T-helper 1 cell (primary cell): ENCODE measurements around the gene MEGF8.

Experiments used
- DNase-seq, 5 donors: peaks; one replicate each; pipeline ENCODE4 v3.0.0-alpha.2; 2012 to 2020

The MEGF8 gene

GRCh38 chr19:42392165-42392564 is 66.7 kb downstream of the MEGF8 start:
- DNase-seq, result no peak

DNA sequence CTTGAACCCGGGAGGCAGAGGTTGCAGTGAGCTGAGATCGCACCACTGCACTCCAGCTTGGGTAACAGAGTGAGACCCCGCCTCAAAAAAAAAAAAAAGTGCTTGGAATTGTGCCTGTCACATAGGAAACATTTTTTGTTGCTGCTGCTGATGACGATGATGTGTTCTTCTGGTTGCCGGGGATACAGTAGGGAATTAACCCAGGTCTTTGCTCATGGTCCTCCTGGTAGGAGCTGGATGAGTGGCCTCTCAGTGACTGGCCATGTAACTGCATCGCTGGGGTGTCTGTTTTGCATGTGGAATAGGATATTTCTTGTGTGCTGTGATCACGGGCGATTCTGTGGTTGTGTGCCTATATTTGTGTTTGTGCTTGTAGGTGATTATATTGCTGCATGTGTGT is 69.3 kb downstream of the MEGF8 start:
- no peak for DNase-seq

DNA sequence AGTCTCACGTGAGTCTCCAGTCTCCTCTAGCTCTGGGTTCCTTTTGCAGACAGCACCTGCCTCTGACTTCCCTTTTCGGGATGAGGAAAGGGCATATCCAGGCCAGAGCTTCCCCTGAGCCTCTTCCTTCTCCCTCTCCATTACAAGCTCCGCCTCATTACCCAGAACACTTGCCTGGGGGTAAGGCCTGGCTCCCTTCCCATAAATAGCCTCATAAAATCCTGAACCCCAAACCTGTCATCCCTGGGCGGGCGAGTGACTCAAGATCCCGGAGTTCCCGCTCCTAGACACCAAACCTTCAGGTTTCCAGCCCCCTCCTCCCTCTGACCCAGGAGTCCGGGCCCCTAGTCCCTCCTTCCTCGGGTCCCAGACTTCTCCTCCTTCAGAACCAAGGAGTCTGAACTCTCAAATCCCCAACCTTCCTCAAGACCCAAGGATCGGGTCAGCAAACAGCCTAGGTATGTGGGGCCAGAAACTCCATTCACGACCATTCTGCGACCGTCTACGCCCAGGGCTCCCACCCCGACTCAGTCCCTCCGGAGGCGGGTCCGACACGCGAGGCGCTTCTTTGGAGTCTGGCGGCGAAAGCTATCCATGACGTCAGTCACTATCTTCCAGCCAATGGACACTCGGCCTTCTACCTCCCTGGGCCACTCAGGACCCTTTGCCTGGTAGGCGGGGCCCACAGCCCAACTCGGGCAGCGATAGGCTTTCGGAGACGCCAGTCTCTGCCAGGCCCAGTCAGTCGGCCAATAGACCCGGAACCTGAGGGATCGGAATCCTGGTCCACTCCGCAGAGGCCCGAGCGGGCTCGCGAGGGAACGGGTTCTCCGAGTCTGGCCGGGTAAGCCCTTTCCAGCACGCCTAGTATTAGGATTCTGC is 71.2 kb downstream of the MEGF8 start:
- DNase-seq, result peak; percentile 78 to 98 (median 80)

DNA sequence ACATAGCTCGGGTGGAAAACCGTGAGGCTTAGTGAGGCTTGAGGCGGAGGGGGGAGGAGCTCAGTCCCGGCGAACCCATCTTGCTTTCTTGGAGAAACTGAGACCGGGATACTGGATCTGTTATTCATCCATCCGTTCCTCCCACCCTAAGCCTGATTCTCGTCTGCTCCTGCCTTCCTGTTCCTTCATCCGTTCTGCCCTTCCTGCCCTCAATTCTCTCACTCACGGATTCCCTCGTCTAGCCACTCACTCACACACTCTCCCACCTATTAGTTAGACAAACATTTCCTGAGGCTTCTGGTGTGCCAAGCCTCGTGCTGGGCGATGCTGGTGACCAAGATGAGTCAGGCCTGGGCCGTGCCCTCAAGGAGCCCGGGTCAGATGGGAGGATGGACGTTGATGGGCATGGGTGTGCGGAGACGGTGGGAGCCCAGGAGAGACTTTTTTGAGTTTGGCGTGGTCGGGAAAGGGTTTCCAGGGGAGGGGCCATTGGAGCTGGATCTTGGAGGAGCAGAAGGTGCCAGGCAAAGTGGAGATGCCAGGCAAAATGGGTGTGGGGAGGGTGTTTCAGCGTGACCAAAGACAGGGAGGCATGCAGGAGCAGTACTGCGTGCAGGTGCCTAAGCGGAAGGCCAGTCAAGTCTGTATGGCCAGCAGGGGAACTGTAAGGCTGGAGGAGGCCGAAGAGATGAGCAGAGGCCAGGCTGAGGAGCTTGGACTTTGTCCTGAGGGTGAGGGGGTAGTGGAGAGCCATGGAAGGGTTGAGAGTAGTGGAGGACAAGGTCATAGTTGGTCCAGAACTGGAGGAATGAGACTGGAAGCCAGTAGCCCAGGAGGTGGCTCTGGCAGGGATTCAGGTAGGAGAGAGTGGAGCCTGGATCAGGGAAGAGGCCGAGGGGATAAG is 72.1 kb downstream of the MEGF8 start:
- DNase-seq, result no peak

- no peak for DNase-seq
Observed at GRCh38 chr19:42400404-42400803, 75.0 kb downstream of the MEGF8 start.

- DNase-seq, result peak; percentile 59 to 77 (median 70)
Observed at GRCh38 chr19:42401365-42402303, 76.2 kb downstream of the MEGF8 start.

- no peak for DNase-seq
Observed at GRCh38 chr19:42402376-42403116, 77.1 kb downstream of the MEGF8 start.

DNA sequence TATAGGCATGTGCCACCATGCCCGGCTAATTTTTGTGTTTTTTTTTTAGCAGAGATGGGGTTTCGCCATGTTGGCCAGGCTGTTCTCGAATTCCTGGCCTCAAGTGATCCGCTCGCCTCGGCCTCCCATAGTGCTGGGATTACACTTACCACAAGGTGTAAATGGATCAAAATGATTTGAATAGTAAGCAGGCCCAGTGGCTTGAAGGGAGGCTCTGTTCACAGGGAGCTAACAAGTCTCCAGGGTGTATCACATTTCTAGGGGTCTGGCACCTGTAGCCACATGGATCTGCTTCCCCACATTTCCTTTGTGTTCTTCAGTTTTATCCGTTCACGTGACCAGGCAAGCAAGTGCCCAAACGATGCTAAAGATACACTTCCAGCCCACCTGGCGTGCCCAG is 78.2 kb downstream of the MEGF8 start:
- no peak for DNase-seq

- DNase-seq, result no peak
Observed at GRCh38 chr19:42406111-42406510, 80.7 kb downstream of the MEGF8 start.

DNA sequence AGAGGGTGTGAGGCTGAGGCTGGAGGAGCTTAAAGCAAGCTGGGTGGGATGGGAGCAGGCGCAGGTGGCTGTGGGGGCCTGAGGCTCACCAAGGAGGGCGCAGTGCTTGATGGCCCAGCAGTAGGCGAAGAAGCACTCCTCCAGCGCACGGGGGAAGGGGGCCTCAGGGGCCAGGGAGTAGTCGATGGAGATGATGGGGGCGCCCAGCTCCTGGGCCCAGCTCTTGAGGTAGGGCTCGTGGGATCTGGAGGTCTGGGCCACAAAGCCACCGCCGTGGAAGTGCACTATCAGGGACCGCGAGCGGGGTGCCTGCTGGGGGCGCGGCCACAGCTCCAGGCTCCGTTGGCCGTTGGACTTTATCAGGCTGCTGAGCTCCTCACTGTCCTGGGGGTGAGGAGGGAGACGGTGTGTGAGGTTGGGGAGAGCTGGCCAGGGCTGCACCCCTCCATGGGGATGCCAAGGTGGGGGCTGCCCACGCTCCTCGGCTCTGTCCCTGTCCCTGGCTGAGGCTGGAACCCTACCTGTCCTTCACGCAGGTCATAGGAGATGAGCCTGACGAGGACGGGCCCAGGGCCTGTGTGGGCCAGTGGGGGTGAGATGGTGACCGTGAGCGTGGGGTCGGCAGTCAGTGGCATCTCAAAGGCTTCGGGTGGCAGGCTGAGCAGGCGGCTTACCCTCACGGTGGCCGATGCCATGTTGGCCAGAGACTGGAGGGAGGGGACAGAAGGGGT is 81.8 kb downstream of the MEGF8 start:
- DNase-seq, result no peak

- no peak for DNase-seq
Observed at GRCh38 chr19:42407816-42408175, 82.4 kb downstream of the MEGF8 start.

DNA sequence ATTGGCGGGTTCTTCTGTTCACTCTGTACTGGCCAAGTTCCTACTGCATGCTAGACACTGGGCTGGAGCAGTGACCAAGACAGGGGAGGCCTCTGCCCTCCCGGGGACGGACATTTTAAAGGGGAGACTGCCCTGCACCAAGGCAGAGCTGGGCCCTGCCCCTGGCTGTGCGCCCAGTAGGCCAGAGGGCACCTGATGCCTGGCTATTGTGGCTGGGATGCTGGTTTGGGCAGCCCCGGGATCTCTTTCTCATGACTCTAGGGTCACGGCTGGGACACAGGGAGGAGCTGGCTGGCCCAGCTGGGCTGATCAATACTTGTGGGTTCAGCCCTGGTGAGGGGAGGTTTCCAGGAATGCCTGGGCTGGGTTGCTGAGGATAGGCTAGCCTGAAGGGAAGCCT is 84.0 kb downstream of the MEGF8 start:
- DNase-seq, result no peak

- DNase-seq, result no peak
Observed at GRCh38 chr19:42410371-42410770, 84.9 kb downstream of the MEGF8 start.

- no peak for DNase-seq
Observed at GRCh38 chr19:42411581-42412178, 86.2 kb downstream of the MEGF8 start.

DNA sequence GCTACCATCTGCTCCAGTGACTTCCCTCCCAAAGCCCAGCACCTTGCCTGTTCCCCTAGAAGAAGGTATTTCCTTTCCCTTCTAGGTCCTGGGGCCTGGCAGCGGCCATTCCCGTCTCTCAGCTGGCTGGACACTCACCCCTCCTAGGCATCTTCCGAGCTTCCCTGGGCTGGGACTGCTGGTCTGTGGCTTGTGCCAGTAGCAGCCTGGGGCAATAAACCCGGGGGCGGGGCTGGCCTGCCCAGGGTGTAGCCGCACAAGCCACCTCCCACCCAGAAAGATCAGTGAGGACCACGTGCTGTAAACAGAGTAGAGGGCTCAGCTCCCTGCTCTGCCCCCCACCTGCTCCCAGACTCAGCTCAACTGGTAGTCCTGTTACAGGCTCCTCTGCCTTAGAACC is 86.8 kb downstream of the MEGF8 start:
- DNase-seq, result no peak

DNA sequence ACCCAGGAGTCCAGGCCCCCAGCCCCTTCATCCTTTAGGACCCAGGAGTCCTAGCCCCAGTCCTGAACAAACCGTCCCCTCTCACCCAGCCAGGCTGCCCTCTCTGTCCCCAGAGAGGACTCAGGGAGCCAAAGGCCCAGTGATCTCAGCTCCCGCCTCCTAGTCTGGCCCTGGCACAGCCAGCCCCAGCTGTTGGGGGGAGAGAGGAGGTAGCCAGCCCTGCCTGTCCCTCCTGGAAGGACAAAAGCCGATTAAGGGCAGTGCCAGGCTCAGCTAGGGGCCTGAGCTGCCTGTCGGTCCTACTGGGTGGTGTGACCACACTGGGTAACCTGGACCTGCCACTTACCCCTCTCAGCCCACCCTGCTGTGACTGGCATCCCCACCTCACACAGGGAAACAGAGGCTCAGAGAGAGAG is 87.2 kb downstream of the MEGF8 start:
- no peak for DNase-seq

- DNase-seq, result no peak
Observed at GRCh38 chr19:42419309-42419708, 93.9 kb downstream of the MEGF8 start.

GRCh38 chr19:42420055-42420544 is 94.7 kb downstream of the MEGF8 start:
- DNase-seq, result peak; percentile 53 to 81 (median 68)

- DNase-seq, result no peak
Observed at GRCh38 chr19:42421101-42421500, 95.7 kb downstream of the MEGF8 start.

DNA sequence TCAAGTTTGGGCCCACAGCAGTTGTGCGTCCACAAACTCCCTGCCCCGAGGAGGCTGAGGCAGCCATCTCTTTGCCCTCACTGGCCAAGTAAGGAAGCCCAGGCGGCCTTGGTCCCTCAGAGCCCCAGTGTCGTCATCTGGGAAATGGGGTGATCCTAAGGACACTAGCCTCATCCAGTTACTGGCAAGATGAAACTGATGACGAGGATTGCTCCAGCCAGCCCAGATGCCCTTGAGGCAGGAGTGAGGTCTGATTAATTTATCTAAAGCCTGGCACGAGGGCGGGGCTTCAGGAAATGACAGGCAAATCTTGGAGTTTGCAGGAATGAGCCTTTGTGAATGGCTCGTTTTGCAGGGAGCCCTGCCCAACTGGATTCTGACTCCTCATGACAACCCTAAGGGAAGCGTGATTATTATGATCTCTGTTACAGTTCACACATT is 96.2 kb downstream of the MEGF8 start:
- DNase-seq, result no peak
